ENCODE data around the gene INPP1.

Gene INPP1

DNA sequence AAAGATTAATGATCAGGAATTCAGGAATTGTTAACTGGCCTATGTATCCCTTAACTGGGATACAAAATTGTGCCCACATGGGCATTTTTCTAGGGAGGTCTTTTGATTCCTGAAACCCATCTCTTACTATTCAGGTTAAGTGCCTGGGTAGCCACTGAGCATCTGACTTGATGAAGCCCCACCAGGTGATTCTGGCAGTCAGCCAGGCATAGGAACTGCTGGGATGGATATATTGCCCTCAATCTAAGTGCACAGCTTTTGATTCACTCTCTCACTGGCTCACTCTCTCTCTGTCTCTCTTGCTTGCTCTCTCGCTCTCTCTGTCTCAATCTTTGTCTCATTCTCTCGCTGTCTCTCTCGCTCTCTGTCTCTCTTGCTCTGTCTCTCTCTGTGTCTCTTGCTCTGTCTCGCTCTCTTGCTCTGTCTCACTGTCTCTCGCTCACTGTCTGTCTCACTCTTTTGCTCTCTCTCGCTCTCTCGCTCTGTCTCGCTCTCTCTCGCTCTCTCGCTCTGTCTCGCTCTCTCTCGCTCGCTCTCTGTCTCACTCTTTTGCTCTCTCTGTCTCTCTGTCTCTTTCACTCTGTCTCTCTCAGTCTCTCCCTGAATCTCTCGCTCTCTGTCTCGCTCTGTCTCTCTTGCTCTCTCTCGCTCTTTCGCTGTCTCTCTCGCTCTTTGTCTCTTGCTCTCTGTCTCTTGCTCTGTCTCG is 22.3 kb downstream of the INPP1 start:
- no peak for TF ChIP-seq RAD21 (IDR thresholded peaks at IDR 0.05; ENCODE audit: low read depth)
- TF ChIP-seq EP300 (IDR thresholded peaks at IDR 0.05; ENCODE audit: borderline replicate concordance): no peak
- TF ChIP-seq TAF1 (IDR thresholded peaks at IDR 0.05; ENCODE audit: low read depth): no peak
- TF ChIP-seq TEAD4 (IDR thresholded peaks at IDR 0.05): no peak

DNA sequence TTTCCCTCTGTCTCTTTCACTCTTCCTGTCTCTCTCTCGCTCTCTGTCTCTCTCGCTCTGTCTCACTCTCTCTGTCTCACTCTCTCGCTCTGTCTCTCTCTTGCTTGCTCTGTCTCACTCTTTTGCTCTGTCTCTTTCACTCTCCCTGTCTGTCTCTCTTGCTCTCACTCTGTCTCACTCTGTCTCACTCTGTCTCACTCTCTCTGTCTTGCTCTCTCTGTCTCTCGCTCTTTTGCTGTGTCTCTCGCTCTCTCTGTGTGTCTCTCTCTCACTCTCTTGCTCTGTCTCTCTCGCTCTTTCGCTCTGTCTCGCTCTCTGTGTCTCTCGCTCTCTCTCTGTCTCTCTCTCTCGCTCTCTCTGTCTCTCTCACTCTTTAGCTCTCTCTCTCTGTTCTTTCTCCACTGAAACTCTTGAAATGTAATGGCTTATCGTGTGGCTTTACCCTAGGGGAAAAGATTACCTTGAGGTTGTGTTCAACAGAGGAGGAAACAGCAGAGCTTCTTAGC is 22.9 kb downstream of the INPP1 start:
- TF ChIP-seq ZBTB7A (IDR thresholded peaks at IDR 0.05; ENCODE audit: low read depth) (no peak), TAF1 (IDR thresholded peaks at IDR 0.05; ENCODE audit: low read depth) (no peak), CREB1 (IDR thresholded peaks at IDR 0.05; ENCODE audit: low read depth) (no peak), TEAD4 (IDR thresholded peaks at IDR 0.05) (no peak), EP300 (IDR thresholded peaks at IDR 0.05; ENCODE audit: borderline replicate concordance) (no peak), RAD21 (IDR thresholded peaks at IDR 0.05; ENCODE audit: low read depth) (no peak), EGR1 (IDR thresholded peaks at IDR 0.05) (no peak), YY1 (IDR thresholded peaks at IDR 0.05; ENCODE audit: low read depth) (no peak), FOXM1 (IDR thresholded peaks at IDR 0.05; ENCODE audit: borderline replicate concordance, low read depth) (no peak), NFIC (IDR thresholded peaks at IDR 0.05) (no peak), TCF12 (IDR thresholded peaks at IDR 0.05; ENCODE audit: low read depth) (no peak), CEBPB (IDR thresholded peaks at IDR 0.05) (no peak)
- TF ChIP-seq, protein P1, sequence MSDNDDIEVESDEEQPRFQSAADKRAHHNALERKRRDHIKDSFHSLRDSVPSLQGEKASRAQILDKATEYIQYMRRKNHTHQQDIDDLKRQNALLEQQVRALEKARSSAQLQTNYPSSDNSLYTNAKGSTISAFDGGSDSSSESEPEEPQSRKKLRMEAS (IDR thresholded peaks at IDR 0.05): no peak
- TF ChIP-seq, protein P2, sequence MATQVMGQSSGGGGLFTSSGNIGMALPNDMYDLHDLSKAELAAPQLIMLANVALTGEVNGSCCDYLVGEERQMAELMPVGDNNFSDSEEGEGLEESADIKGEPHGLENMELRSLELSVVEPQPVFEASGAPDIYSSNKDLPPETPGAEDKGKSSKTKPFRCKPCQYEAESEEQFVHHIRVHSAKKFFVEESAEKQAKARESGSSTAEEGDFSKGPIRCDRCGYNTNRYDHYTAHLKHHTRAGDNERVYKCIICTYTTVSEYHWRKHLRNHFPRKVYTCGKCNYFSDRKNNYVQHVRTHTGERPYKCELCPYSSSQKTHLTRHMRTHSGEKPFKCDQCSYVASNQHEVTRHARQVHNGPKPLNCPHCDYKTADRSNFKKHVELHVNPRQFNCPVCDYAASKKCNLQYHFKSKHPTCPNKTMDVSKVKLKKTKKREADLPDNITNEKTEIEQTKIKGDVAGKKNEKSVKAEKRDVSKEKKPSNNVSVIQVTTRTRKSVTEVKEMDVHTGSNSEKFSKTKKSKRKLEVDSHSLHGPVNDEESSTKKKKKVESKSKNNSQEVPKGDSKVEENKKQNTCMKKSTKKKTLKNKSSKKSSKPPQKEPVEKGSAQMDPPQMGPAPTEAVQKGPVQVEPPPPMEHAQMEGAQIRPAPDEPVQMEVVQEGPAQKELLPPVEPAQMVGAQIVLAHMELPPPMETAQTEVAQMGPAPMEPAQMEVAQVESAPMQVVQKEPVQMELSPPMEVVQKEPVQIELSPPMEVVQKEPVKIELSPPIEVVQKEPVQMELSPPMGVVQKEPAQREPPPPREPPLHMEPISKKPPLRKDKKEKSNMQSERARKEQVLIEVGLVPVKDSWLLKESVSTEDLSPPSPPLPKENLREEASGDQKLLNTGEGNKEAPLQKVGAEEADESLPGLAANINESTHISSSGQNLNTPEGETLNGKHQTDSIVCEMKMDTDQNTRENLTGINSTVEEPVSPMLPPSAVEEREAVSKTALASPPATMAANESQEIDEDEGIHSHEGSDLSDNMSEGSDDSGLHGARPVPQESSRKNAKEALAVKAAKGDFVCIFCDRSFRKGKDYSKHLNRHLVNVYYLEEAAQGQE (IDR thresholded peaks at IDR 0.05; ENCODE audit: low read depth): no peak
- TF ChIP-seq, protein P3, sequence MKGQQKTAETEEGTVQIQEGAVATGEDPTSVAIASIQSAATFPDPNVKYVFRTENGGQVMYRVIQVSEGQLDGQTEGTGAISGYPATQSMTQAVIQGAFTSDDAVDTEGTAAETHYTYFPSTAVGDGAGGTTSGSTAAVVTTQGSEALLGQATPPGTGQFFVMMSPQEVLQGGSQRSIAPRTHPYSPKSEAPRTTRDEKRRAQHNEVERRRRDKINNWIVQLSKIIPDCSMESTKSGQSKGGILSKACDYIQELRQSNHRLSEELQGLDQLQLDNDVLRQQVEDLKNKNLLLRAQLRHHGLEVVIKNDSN (IDR thresholded peaks at IDR 0.05): no peak

DNA sequence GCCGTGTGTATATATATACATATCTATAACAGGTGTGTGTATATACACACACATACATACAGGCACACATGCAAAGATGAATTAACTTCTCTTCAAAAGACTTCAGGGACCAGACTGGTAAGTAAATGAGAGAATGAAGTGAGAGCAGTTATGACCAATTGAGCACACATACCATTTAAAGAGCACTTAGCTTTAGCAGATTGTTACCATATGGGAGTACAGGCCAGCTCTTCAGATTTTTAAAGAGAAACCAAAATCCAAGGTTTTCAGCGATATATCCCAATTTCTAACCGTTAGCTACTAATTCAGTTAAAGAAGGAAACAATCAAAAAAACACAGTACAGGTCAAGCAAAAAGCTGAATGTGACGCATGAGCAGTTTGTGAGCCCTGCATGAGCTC is 23.7 kb downstream of the INPP1 start:
- TF ChIP-seq EP300 (IDR thresholded peaks at IDR 0.05; ENCODE audit: borderline replicate concordance) (no peak), NFIC (IDR thresholded peaks at IDR 0.05) (no peak), RAD21 (IDR thresholded peaks at IDR 0.05; ENCODE audit: low read depth) (no peak), CREB1 (IDR thresholded peaks at IDR 0.05; ENCODE audit: low read depth) (no peak), TEAD4 (IDR thresholded peaks at IDR 0.05) (no peak), YY1 (IDR thresholded peaks at IDR 0.05; ENCODE audit: low read depth) (no peak), CEBPB (IDR thresholded peaks at IDR 0.05) (no peak), FOXM1 (IDR thresholded peaks at IDR 0.05; ENCODE audit: borderline replicate concordance, low read depth) (no peak), ZBTB7A (IDR thresholded peaks at IDR 0.05; ENCODE audit: low read depth) (no peak), EGR1 (IDR thresholded peaks at IDR 0.05) (no peak), TCF12 (IDR thresholded peaks at IDR 0.05; ENCODE audit: low read depth) (no peak), TAF1 (IDR thresholded peaks at IDR 0.05; ENCODE audit: low read depth) (no peak)
- TF ChIP-seq, protein P1 (IDR thresholded peaks at IDR 0.05): no peak
- TF ChIP-seq, protein P2 (IDR thresholded peaks at IDR 0.05; ENCODE audit: low read depth): no peak
- TF ChIP-seq, protein P3 (IDR thresholded peaks at IDR 0.05): no peak

DNA sequence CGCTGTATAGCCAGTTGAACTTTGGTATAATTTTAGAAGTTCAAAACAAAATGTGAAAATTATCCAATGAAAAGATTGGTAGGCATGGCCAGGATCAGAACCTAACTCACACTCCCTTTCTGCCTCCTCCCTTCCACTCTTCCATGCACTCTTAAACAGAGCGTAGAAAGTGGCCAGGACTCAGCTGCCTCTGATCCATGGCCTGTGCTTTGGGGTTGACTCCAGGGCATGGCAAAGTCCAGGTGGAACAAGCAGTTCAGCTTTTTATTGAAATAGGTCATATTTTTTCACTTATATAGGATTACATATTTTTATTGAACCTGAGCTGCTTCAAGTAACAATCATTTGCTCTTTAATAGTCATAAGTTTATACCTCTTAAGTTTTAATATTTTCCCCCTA is 26.2 kb downstream of the INPP1 start:
- TF ChIP-seq, protein P2 (IDR thresholded peaks at IDR 0.05; ENCODE audit: low read depth): no peak
- no peak for TF ChIP-seq CREB1 (IDR thresholded peaks at IDR 0.05; ENCODE audit: low read depth)
- TF ChIP-seq CEBPB (IDR thresholded peaks at IDR 0.05): no peak
- no peak for TF ChIP-seq TCF12 (IDR thresholded peaks at IDR 0.05; ENCODE audit: low read depth)
